ENCODE results near the gene IFT25.
"Not testable (repeated sequence)": the region's sequence is repeated elsewhere in the genome, so short reads cannot be mapped to it uniquely, and the experiment has no call there.

The IFT25 gene

GRCh38 chr1:53881853-53882252 is 63.6 kb downstream of the IFT25 start:
- DNase-seq, result not testable (repeated sequence)

DNA sequence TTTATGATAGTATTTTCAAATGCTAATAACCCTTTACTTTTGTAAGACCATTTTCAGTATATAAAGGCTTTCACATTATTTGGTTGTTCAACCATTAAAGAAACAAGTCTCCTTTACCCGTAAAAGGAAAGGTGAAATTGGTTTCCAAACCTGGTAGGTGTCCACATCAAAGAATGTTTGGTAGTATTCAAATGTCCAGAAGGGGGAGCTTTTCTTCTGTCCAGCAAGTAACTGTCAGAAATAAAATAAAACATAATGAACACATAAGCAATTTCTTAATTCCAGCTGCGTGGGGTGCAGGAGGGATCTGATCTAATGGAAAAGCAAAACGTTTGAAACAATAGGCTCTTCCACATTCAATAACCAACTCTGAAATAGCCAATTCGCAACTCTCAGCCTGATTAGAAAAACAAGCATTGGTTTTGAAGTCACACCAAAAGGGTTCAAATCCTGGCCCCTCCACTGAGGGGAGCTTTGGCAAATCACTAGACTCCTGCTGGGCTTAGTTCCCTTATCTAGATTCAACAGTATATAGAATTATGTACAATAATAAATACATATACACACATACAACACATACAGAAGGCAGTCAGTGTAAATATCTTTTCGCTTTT is 66.9 kb downstream of the IFT25 start:
- DNase-seq, result peak; percentile 55

GRCh38 chr1:53875150-53875549 is 70.3 kb downstream of the IFT25 start:
- not testable (repeated sequence) for DNase-seq

DNA sequence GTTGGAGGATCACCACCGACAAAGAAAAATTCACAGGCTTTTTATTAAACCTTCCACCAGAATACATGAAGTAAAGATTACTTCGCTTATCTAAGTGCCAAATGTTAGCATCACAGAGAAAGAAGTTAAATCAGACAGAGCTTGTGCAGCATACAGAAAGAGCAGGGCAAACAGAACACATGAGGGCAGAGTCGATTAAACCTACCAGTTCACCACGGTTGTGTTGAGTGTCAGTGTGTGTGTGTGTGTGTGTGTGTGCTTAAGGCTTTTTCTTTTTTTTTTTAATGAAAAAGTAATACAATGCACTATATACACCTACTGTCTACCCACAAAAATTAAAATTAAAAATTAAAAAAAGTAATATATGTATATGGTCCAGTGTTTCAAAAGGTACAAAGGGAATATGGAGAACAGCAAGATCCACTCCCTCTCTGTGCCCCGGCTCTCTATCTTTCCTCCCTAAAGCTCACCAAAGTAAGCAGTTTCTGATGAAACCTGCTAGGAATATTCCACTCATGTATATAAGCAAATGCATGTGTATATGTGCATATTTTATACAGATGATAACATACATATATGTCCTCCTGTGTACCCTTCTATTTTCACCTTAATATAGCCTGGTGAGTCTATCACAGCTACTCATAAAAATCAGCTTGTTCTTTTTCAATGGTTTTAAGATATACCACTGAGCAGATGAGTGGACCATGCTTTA is 73.6 kb downstream of the IFT25 start:
- no peak for DNase-seq

Measured in NCI-H526 treated with DMSO at 0.1 percent for 48 hours (cell line).